Astrocyte of the cerebellum (primary cell): ENCODE measurements around the gene GMDS.

Experiments used
- DNase-seq: peaks from one replicate; pipeline ENCODE4 v3.0.0-alpha.2; 2011; ENCODE audit warnings: low read depth
- H3K4me3 ChIP-seq: 2 replicates; pipeline ENCODE4 v1.5.1; 2011; ENCODE audit warnings: mild to moderate bottlenecking, low read depth, low read length, moderate library complexity
- in situ Hi-C: cut with HindIII; loops from 2 replicates; pipeline ENCODE4 v1.10.0; 2017; ENCODE audit warnings: low sequenced_read_pairs
- TF ChIP-seq, protein P1 (sequence below): IDR thresholded peaks from 2 replicates; pipeline ENCODE4 v1.5.1; 2012; ENCODE audit warnings: low read length, low read depth, moderate library complexity, mild to moderate bottlenecking; ENCODE audit errors: missing control alignments

Gene GMDS

DNA sequence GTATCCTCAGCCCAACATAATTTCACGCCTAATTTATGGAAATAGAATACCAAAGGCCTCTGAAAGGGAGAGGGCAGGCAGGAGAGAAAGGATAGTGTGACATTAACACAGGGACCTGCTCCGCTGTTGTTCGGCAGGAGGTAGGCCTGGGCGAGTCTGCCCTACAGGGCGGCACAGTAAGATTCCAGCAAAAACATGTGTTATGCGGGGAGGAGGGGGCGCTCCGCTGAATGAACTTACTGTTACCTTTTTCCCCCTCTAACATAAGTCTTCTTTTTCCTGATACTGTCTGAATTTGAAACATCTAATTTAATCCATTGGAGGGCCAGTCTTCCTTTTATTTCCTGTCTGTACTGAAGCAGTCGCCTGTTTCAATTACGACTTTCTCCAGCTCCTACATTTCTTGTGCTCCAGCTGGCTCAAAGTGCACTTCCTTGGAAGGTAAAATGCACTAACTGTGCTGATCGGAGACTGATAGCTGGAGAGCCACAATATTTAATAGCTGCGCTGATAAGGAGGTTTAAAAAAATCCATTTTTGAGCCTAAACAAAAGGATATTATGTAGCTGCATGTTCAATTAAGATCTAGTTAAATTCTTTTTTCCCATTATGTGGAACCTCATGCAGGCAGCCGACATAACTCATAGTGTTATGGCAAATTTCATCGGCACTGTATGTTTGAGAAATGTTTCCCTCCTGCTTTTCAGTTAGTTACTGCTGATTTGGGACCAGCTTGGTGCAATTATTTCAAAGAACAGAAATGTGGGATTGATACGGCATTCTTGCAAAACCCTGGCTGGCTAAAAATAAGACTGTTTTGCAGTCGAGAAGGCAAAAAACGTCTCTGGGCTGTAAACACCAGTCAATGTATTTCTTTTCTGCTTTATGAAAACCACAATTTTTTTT, 442.7 kb downstream of the GMDS start:
- no peak for DNase-seq
- in situ Hi-C loops, result no loop called here
- TF ChIP-seq, protein P1, sequence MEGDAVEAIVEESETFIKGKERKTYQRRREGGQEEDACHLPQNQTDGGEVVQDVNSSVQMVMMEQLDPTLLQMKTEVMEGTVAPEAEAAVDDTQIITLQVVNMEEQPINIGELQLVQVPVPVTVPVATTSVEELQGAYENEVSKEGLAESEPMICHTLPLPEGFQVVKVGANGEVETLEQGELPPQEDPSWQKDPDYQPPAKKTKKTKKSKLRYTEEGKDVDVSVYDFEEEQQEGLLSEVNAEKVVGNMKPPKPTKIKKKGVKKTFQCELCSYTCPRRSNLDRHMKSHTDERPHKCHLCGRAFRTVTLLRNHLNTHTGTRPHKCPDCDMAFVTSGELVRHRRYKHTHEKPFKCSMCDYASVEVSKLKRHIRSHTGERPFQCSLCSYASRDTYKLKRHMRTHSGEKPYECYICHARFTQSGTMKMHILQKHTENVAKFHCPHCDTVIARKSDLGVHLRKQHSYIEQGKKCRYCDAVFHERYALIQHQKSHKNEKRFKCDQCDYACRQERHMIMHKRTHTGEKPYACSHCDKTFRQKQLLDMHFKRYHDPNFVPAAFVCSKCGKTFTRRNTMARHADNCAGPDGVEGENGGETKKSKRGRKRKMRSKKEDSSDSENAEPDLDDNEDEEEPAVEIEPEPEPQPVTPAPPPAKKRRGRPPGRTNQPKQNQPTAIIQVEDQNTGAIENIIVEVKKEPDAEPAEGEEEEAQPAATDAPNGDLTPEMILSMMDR, result no peak
- H3K4me3 ChIP-seq, result no peak overlapping the region

GRCh38 chr6:1801401-1801800, 444.0 kb downstream of the GMDS start:
- H3K4me3 ChIP-seq, result no peak overlapping the region
- TF ChIP-seq, protein P1, result no peak

GRCh38 chr6:1800845-1801244, 444.6 kb downstream of the GMDS start:
- DNase-seq, result no peak
- TF ChIP-seq, protein P1, result no peak
- H3K4me3 ChIP-seq, result no peak overlapping the region
- in situ Hi-C loops, result no loop called here

More at GRCh38 chr6:1801401-1801800, 444.0 kb downstream of the GMDS start:
- in situ Hi-C loops, result no loop called here
- no peak for DNase-seq

DNA sequence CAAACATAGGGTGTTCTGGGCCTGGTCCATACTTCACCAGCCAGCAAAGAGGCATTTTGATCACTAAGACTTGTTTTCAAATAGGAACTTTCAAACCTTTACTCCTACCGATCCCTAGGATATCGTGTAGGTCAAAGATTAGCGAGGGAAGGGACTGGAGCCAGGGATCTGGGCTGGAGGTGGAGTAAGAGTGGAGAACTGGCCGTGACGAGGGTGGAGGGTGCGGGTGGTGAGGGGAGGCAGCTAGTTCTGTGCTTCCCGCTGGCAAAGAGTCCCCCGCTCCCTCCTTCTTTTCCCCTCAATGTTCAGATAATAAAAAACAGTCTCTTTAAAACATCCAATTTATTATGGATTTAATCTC, 446.5 kb downstream of the GMDS start:
- DNase-seq, result no peak
- H3K4me3 ChIP-seq, result no peak overlapping the region
- TF ChIP-seq, protein P1, result no peak
- in situ Hi-C loops, result no loop called here

- TF ChIP-seq, protein P1, result no peak
- in situ Hi-C loops, result no loop called here
- no peak for DNase-seq
- no peak overlapping the region for H3K4me3 ChIP-seq
These were observed 447.0 kb downstream of the GMDS start for GRCh38 chr6:1798303-1798964.

DNA sequence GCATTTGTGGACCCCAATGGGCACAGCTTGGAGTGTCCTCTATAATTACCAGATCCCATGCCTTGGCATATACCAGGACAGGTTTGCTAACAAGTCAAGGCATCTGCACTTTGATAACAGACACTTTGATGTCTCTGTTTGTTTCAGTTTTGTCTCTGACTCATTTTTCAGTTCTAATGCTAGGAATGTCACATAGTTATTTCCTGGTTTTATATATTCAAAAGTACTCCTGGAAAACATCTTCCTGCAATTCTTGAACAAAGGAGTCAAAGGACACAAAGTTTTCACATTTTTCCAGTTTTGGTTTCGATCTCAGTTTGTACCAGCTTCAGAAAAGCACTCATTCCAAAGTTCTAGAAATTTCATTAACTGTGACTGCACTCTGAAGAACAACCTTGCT, 447.6 kb downstream of the GMDS start:
- TF ChIP-seq, protein P1, result no peak
- DNase-seq, result no peak
- in situ Hi-C loops, result no loop called here
- H3K4me3 ChIP-seq, result no peak overlapping the region
